ENCODE data around the gene DNAJA3. TPM values are rescaled to one million over a fixed set of nuclear protein-coding genes. Genes with fewer than 3 reads are reported as not detected.

DNAJA3 gene
- total RNA-seq, 2 experiments from 2014 or later, result 86.8 to 101 TPM

DNA sequence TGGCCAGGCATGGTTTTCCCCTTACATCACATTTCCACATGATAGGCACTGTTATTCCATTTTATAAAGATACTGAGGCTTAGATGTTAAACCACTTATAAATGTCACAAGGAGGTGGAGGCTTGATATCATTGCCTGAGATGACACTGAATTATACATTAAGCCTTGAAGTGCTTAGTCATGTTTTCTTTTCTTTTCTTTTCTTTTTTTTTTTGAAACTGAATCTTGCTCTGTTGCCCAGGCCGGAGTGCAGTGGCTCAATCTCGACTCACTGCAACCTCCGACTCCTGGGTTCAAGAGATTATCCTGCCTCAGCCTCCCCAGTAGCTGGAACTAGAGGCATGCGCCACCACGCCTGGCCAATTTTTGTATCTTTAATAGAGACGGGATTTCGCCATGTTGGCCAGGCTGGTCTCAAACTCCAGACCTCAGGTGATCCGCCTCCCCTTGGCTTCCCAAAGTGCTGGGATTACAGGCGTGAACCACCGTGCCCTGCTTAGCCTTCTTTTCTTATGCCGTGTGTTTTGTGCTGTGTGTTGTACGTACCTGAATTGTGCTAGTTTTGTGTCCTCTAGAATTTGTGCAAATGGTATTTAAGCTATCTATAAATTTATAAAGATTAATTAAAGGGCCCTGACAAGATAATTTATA lies 1.2 kb downstream of the DNAJA3 start:
- DNase-seq (no peak), ATAC-seq (no peak)
- Mint-ChIP-seq H3K36me3 (ENCODE audit: low read depth) (peaks cover 31% of the 10 kb centered on the region), H3K27ac (peak overlapping the region; percentile 100), H3K4me3 (peak overlapping the region; percentile 93), H3K9me3 (no peaks in the 10 kb centered on the region), H3K4me1 (ENCODE audit: low read depth) (peaks cover 35% of the 10 kb centered on the region), H3K27me3 (no peaks in the 10 kb centered on the region)
- TF ChIP-seq, protein P1, sequence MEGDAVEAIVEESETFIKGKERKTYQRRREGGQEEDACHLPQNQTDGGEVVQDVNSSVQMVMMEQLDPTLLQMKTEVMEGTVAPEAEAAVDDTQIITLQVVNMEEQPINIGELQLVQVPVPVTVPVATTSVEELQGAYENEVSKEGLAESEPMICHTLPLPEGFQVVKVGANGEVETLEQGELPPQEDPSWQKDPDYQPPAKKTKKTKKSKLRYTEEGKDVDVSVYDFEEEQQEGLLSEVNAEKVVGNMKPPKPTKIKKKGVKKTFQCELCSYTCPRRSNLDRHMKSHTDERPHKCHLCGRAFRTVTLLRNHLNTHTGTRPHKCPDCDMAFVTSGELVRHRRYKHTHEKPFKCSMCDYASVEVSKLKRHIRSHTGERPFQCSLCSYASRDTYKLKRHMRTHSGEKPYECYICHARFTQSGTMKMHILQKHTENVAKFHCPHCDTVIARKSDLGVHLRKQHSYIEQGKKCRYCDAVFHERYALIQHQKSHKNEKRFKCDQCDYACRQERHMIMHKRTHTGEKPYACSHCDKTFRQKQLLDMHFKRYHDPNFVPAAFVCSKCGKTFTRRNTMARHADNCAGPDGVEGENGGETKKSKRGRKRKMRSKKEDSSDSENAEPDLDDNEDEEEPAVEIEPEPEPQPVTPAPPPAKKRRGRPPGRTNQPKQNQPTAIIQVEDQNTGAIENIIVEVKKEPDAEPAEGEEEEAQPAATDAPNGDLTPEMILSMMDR (IDR thresholded peaks at IDR 0.05), result no peak
- ChIA-PET POLR2A (interaction anchor here (1.0 to 2.4 kb wide), 8 partner anchors 8 to 60 kb away, joined by 3 to 16 read pairs (median 4); partner anchors contain the start of genes CORO7 and NMRAL1), CTCF (interaction anchor here (1.7 kb wide), 1 partner anchor 68 kb away, joined by 4 read pairs; no protein-coding TSS in a partner anchor)
- intact Hi-C loops (cut with micrococcal nuclease), result loop anchor here (5.0 kb wide), 1 partner anchor 50 kb away; the partner anchor contains the start of gene HMOX2

DNA sequence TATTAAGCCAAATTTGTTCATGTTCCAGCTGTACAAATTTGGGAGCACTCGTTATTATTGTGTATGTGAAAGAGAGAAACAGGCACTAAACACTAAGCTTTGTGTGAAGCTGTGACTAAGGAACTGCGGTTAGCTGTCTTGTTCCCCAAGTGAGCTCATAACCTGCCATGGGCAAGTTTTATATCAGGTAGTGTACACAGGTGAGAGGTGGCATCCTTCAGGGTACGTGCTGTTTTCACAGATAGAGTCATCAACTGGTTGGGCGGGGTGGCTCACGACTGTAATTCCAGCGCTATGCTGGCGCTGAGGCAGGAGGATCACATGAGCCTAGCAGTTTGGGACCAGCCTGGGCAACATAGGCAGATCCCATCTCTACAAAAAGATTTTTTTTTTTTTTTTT lies 2.8 kb downstream of the DNAJA3 start:
- Mint-ChIP-seq H3K27me3 (no peaks in the 10 kb centered on the region), H3K27ac (peak overlapping the region; percentile 31), H3K36me3 (ENCODE audit: low read depth) (peaks cover 38% of the 10 kb centered on the region), H3K4me3 (peak overlapping the region; percentile 27), H3K4me1 (ENCODE audit: low read depth) (peaks cover 40% of the 10 kb centered on the region), H3K9me3 (no peaks in the 10 kb centered on the region)
- TF ChIP-seq, protein P1 (IDR thresholded peaks at IDR 0.05), result no peak
- intact Hi-C loops (cut with micrococcal nuclease), result loop anchor here (5.0 kb wide), 1 partner anchor 49 kb away; the partner anchor contains the start of gene HMOX2
- no peak for ATAC-seq
- no peak for DNase-seq
- ChIA-PET POLR2A (interaction anchor here (0.5 to 1.8 kb wide), 6 partner anchors 12 to 64 kb away, joined by 3 to 7 read pairs (median 3); no protein-coding TSS in a partner anchor), CTCF (interaction anchor here (1.1 kb wide), 1 partner anchor 31 kb away, joined by 3 read pairs; no protein-coding TSS in a partner anchor)

- DNase-seq, result no peak
- no peaks in the 10 kb centered on the region for H3K9me3 Mint-ChIP-seq
- peaks cover 53% of the 10 kb centered on the region for H3K36me3 Mint-ChIP-seq (ENCODE audit: low read depth)
- H3K27ac Mint-ChIP-seq, result peak overlapping the region; percentile 36
- ChIA-PET CTCF (no interaction called here), POLR2A (no interaction called here)
- H3K27me3 Mint-ChIP-seq, result no peaks in the 10 kb centered on the region
- H3K4me1 Mint-ChIP-seq (ENCODE audit: low read depth), result peaks cover 44% of the 10 kb centered on the region
- intact Hi-C loops (cut with micrococcal nuclease), result no loop called here
- TF ChIP-seq, protein P1 (IDR thresholded peaks at IDR 0.05), result no peak
- ATAC-seq, result no peak
- no peak overlapping the region for H3K4me3 Mint-ChIP-seq
Observed at GRCh38 chr16:4431023-4431422, 5.4 kb downstream of the DNAJA3 start.

GRCh38 chr16:4433228-4433627 lies 7.6 kb downstream of the DNAJA3 start:
- ChIA-PET POLR2A (no interaction called here), CTCF (no interaction called here)
- ATAC-seq (no peak), DNase-seq (no peak)
- Mint-ChIP-seq H3K9me3 (no peaks in the 10 kb centered on the region), H3K4me1 (ENCODE audit: low read depth) (peaks cover 30% of the 10 kb centered on the region), H3K27me3 (no peaks in the 10 kb centered on the region), H3K36me3 (ENCODE audit: low read depth) (peaks cover 46% of the 10 kb centered on the region), H3K27ac (peak overlapping the region; percentile 12), H3K4me3 (no peak overlapping the region)
- intact Hi-C loops (cut with micrococcal nuclease), result no loop called here
- TF ChIP-seq, protein P1 (IDR thresholded peaks at IDR 0.05), result no peak

All from activated CD8-positive, alpha-beta T cell treated with anti-CD3 and anti-CD28 coated beads for 36 hours (primary cell).